Prostate gland (tissue), 2 donors: ENCODE data around the gene HSPH1.

Experiments used
- CTCF ChIP-seq, 4 experiments: fragments of 200-600 bp in 2 of 4; fragments of 450-650 bp in 2 of 4; sonication (generic) in 2 of 4; IDR thresholded peaks; 1 replicate in 3 of 4; 2 replicates in 1 of 4; pipeline ENCODE4 v1.5.1; 2016 to 2019; ENCODE audit warnings: antibody characterized with exemption in 4 of 4, mild to moderate bottlenecking in 2 of 4, moderate library complexity in 2 of 4
- POLR2A ChIP-seq: fragments of 450-650 bp; IDR thresholded peaks from one replicate; pipeline ENCODE4 v1.6.1; 2016; ENCODE audit warnings: antibody characterized with exemption, mild to moderate bottlenecking
- POLR2AphosphoS5 ChIP-seq: sonication (generic); formaldehyde crosslinking; IDR thresholded peaks from one replicate; pipeline ENCODE4 v1.6.1; 2017; ENCODE audit warnings: antibody characterized with exemption

GRCh38 chr13:31200637-31200971 is 38.9 kb upstream of the HSPH1 start:
- TF ChIP-seq CTCF (IDR thresholded peaks at IDR 0.05), result no peak
- TF ChIP-seq POLR2A, result peak; percentile 6
- no peak for TF ChIP-seq POLR2AphosphoS5
